AG08396 (cell line): Measurements from ENCODE around the gene TIAM2.

ENCODE experiments used
- DNase-seq: peaks from one replicate; pipeline ENCODE4 v3.0.0; 2012; ENCODE audit warnings: low spot score, mixed read lengths

TIAM2 gene

DNA sequence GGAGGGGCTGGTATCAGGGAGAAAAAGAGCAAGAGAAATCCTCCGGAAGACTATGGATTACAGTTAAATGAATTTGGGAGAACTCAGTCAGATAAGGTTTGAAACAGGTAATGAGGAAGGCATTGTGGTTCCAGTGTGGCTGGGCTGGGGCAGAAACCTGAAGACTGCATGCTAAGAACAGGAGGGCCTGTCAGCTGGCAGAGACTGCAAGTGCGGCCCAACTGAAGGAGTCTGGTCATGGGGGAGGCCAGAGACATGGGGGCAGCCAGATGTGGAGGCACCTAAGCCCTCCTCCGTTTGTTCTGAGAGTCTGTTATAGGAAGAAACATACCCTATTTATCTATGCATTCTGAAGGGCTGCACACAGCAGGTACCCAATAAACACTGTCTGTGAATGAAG lies 302.6 kb downstream of the TIAM2 start:
- no peak for DNase-seq

- no peak for DNase-seq
Observed at GRCh38 chr6:155301867-155302266, 306.8 kb downstream of the TIAM2 start.

DNA sequence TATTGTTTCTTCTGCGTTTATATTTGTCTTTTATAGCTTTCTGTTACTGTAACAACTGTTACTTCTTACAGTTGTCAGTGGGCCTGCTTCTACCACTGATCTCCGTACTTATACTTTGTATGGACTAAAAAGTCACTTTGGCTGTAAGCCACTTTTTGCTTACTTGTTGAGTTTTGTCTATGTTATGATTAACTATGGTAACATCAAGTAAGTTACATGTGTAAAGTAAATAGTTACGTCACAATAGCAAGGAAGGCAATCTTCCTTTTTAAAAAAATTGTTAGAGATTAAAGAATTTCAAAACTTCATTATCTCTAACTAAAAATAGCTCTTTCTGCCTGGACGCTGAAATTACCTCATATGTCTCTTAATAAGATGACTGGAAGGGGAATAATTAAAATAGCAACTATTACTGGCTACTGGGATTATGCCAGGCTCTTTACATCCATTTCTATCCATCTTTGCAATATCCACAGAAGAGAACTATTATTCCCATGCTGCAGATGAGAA lies 308.3 kb downstream of the TIAM2 start:
- DNase-seq, result no peak

GRCh38 chr6:155306958-155307357 lies 311.8 kb downstream of the TIAM2 start:
- no peak for DNase-seq
